ENCODE data around the gene NEDD9.
A peak's percentile ranks its signal among the peaks of the same experiment; 100 is the strongest.

Gene NEDD9

DNA sequence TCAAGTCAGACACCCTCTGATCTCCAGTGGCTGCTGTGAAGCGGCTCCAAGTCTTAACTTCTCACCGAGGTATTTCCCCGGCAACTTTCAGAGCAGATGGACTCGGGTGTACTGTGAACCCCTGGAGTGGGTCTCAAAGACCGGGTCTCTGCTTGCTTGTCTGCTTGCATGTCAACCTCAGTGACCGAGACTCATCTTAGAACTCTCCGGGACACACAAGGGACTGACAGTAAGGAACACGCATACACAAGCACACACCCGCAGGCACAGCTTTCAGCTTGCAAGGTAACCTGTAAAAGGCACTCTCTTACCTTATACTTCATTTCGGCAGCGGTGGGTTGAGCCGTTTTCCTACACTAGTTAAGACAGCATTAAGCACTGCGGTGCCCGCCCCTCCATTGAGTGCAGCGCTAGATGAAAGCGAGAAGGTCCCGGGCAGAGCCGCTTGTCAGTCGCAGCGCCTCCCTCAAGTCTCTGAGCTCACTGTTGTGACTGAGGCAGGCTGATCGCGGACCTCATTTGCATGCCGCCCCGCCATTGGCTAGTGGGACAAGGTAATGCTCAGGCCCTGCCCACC is at the start of gene NEDD9 (continued):
- TF ChIP-seq, protein P1, sequence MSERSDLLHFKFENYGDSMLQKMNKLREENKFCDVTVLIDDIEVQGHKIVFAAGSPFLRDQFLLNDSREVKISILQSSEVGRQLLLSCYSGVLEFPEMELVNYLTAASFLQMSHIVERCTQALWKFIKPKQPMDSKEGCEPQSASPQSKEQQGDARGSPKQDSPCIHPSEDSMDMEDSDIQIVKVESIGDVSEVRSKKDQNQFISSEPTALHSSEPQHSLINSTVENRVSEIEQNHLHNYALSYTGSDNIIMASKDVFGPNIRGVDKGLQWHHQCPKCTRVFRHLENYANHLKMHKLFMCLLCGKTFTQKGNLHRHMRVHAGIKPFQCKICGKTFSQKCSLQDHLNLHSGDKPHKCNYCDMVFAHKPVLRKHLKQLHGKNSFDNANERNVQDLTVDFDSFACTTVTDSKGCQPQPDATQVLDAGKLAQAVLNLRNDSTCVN (tag by site-specific recombination; optimal IDR thresholded peaks at IDR 0.05), result peak; percentile 23
- TF ChIP-seq, protein P2, sequence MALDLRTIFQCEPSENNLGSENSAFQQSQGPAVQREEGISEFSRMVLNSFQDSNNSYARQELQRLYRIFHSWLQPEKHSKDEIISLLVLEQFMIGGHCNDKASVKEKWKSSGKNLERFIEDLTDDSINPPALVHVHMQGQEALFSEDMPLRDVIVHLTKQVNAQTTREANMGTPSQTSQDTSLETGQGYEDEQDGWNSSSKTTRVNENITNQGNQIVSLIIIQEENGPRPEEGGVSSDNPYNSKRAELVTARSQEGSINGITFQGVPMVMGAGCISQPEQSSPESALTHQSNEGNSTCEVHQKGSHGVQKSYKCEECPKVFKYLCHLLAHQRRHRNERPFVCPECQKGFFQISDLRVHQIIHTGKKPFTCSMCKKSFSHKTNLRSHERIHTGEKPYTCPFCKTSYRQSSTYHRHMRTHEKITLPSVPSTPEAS (tag by site-specific recombination; IDR thresholded peaks at IDR 0.05), result no peak
- no peak for TF ChIP-seq KLF8 (tag by site-specific recombination; IDR thresholded peaks at IDR 0.05)
- TF ChIP-seq SP7 (tag by site-specific recombination; IDR thresholded peaks at IDR 0.05), result no peak; the same call in 1 of the 2 replicates
- TF ChIP-seq TRIM28 (IDR thresholded peaks at IDR 0.05; ENCODE audit: borderline replicate concordance, low read length), result peak; percentile 92; the same call in 1 of the 2 replicates
- no peak for TF ChIP-seq KLF1 (tag by site-specific recombination; IDR thresholded peaks at IDR 0.05)
- TF ChIP-seq, protein P3, sequence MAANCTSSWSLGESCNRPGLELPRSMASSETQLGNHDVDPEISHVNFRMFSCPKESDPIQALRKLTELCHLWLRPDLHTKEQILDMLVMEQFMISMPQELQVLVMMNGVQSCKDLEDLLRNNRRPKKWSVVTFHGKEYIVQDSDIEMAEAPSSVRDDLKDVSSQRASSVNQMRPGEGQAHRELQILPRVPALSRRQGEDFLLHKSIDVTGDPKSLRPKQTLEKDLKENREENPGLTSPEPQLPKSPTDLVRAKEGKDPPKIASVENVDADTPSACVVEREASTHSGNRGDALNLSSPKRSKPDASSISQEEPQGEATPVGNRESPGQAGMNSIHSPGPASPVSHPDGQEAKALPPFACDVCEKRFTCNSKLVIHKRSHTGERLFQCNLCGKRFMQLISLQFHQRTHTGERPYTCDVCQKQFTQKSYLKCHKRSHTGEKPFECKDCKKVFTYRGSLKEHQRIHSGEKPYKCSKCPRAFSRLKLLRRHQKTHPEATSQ (tag by site-specific recombination; IDR thresholded peaks at IDR 0.05), result no peak
- no peak for TF ChIP-seq ZNF155 (tag by site-specific recombination; IDR thresholded peaks at IDR 0.05)
- no peak for TF ChIP-seq RBAK (tag by site-specific recombination; IDR thresholded peaks at IDR 0.05)
- TF ChIP-seq ZNF114 (tag by site-specific recombination; IDR thresholded peaks at IDR 0.05), result no peak
- TF ChIP-seq ZNF639 (tag by site-specific recombination; IDR thresholded peaks at IDR 0.05), result no peak
- no peak for TF ChIP-seq ZNF623 (tag by site-specific recombination; IDR thresholded peaks at IDR 0.05)
- TF ChIP-seq GLI2 (tag by site-specific recombination; IDR thresholded peaks at IDR 0.05; ENCODE audit: borderline replicate concordance, low read depth), result no peak
- TF ChIP-seq, protein P4, sequence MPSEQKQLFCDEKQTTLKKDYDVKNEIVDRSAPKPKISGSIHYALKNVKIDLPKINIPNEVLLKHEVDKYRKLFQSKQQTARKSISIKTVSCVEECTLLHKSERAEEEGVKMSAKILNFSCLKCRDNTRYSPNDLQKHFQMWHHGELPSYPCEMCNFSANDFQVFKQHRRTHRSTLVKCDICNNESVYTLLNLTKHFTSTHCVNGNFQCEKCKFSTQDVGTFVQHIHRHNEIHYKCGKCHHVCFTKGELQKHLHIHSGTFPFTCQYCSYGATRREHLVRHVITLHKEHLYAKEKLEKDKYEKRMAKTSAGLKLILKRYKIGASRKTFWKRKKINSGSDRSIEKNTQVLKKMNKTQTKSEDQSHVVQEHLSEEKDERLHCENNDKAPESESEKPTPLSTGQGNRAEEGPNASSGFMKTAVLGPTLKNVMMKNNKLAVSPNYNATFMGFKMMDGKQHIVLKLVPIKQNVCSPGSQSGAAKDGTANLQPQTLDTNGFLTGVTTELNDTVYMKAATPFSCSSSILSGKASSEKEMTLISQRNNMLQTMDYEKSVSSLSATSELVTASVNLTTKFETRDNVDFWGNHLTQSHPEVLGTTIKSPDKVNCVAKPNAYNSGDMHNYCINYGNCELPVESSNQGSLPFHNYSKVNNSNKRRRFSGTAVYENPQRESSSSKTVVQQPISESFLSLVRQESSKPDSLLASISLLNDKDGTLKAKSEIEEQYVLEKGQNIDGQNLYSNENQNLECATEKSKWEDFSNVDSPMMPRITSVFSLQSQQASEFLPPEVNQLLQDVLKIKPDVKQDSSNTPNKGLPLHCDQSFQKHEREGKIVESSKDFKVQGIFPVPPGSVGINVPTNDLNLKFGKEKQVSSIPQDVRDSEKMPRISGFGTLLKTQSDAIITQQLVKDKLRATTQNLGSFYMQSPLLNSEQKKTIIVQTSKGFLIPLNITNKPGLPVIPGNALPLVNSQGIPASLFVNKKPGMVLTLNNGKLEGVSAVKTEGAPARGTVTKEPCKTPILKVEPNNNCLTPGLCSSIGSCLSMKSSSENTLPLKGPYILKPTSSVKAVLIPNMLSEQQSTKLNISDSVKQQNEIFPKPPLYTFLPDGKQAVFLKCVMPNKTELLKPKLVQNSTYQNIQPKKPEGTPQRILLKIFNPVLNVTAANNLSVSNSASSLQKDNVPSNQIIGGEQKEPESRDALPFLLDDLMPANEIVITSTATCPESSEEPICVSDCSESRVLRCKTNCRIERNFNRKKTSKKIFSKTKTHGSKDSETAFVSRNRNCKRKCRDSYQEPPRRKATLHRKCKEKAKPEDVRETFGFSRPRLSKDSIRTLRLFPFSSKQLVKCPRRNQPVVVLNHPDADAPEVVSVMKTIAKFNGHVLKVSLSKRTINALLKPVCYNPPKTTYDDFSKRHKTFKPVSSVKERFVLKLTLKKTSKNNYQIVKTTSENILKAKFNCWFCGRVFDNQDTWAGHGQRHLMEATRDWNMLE (tag by site-specific recombination; conservative IDR thresholded peaks at IDR 0.05; ENCODE audit: low read depth), result no peak
- TF ChIP-seq, protein P5, sequence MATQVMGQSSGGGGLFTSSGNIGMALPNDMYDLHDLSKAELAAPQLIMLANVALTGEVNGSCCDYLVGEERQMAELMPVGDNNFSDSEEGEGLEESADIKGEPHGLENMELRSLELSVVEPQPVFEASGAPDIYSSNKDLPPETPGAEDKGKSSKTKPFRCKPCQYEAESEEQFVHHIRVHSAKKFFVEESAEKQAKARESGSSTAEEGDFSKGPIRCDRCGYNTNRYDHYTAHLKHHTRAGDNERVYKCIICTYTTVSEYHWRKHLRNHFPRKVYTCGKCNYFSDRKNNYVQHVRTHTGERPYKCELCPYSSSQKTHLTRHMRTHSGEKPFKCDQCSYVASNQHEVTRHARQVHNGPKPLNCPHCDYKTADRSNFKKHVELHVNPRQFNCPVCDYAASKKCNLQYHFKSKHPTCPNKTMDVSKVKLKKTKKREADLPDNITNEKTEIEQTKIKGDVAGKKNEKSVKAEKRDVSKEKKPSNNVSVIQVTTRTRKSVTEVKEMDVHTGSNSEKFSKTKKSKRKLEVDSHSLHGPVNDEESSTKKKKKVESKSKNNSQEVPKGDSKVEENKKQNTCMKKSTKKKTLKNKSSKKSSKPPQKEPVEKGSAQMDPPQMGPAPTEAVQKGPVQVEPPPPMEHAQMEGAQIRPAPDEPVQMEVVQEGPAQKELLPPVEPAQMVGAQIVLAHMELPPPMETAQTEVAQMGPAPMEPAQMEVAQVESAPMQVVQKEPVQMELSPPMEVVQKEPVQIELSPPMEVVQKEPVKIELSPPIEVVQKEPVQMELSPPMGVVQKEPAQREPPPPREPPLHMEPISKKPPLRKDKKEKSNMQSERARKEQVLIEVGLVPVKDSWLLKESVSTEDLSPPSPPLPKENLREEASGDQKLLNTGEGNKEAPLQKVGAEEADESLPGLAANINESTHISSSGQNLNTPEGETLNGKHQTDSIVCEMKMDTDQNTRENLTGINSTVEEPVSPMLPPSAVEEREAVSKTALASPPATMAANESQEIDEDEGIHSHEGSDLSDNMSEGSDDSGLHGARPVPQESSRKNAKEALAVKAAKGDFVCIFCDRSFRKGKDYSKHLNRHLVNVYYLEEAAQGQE (tag by site-specific recombination; IDR thresholded peaks at IDR 0.05), result 0 out of 2 replicates have a peak, but pooled peaks have one; percentile 21
- TF ChIP-seq ZBTB49 (tag by site-specific recombination; IDR thresholded peaks at IDR 0.05; ENCODE audit: low read depth), result no peak
- peak; percentile 31; the same call in 1 of the 2 replicates for TF ChIP-seq KLF9 (tag by site-specific recombination; IDR thresholded peaks at IDR 0.05; ENCODE audit: low read depth)
- peak; percentile 68 for TF ChIP-seq ZBTB20 (tag by site-specific recombination; IDR thresholded peaks at IDR 0.05)
- TF ChIP-seq GLIS2 (tag by site-specific recombination; IDR thresholded peaks at IDR 0.05), result no peak
- peak; percentile 88 for TF ChIP-seq TCF7L2 (IDR thresholded peaks at IDR 0.05; ENCODE audit: borderline replicate concordance, low read depth, low read length)
- TF ChIP-seq KLF16 (tag by site-specific recombination; IDR thresholded peaks at IDR 0.05), result no peak
- TF ChIP-seq HOXA7 (CRISPR knock-in tag; IDR thresholded peaks at IDR 0.05; ENCODE audit: borderline replicate concordance), result no peak
